Measurements from ENCODE around the gene IFRD2.
"Not testable (repeated sequence)": the region's sequence is repeated elsewhere in the genome, so short reads cannot be mapped to it uniquely, and the experiment has no call there.

GRCh38 chr3:50262200-50262599 lies 30.0 kb downstream of the IFRD2 start:
- TF ChIP-seq CTCF, POLR2A (IDR thresholded peaks at IDR 0.05): not testable (repeated sequence)

All from vagina (tissue), 2 donors.